NCI-H1417 treated with DMSO at 0.1 percent for 48 hours (cell line): Measurements from ENCODE around the gene WDR33.

Source experiments
- DNase-seq: peaks from one replicate; lab custom pipeline; 2025; lab: John Stamatoyannopoulos, UW

Gene WDR33

GRCh38 chr2:127719301-127720218 is 91.4 kb downstream of the WDR33 start:
- DNase-seq: no peak

GRCh38 chr2:127718271-127718670 is 92.7 kb downstream of the WDR33 start:
- no peak for DNase-seq

GRCh38 chr2:127715778-127716449 is 95.1 kb downstream of the WDR33 start:
- DNase-seq: no peak

GRCh38 chr2:127713562-127713961 is 97.4 kb downstream of the WDR33 start:
- no peak for DNase-seq

- DNase-seq: no peak
Observed at GRCh38 chr2:127712999-127713398, 98.0 kb downstream of the WDR33 start.

GRCh38 chr2:127709336-127709735 is 101.6 kb downstream of the WDR33 start:
- no peak for DNase-seq

GRCh38 chr2:127707890-127708648 is 102.9 kb downstream of the WDR33 start:
- DNase-seq: no peak

GRCh38 chr2:127706215-127706990 is 104.6 kb downstream of the WDR33 start:
- DNase-seq: no peak

- DNase-seq: no peak
Observed at GRCh38 chr2:127705391-127706065, 105.4 kb downstream of the WDR33 start.

- no peak for DNase-seq
Observed at GRCh38 chr2:127704641-127705390, 106.2 kb downstream of the WDR33 start.

GRCh38 chr2:127703282-127703681 is 107.7 kb downstream of the WDR33 start:
- no peak for DNase-seq

- no peak for DNase-seq
Observed at GRCh38 chr2:127702395-127703009, 108.5 kb downstream of the WDR33 start.

- peak; percentile 51 for DNase-seq
Observed at GRCh38 chr2:127701651-127702394, 109.1 kb downstream of the WDR33 start.

- peak; percentile 70 for DNase-seq
Observed at GRCh38 chr2:127701193-127701650, 109.7 kb downstream of the WDR33 start, which contains the start of gene SFT2D3. SFT2D3 (plus strand) TSS chr2:127701497; CDS start chr2:127701529, 32 bp downstream.

GRCh38 chr2:127700527-127701192 is 110.3 kb downstream of the WDR33 start:
- DNase-seq: no peak

GRCh38 chr2:127698553-127699355 is 112.2 kb downstream of the WDR33 start:
- DNase-seq: no peak

- DNase-seq: no peak
Observed at GRCh38 chr2:127697482-127698180, 113.3 kb downstream of the WDR33 start.
